Measurements from ENCODE around the gene OSBP2.

The OSBP2 gene

DNA sequence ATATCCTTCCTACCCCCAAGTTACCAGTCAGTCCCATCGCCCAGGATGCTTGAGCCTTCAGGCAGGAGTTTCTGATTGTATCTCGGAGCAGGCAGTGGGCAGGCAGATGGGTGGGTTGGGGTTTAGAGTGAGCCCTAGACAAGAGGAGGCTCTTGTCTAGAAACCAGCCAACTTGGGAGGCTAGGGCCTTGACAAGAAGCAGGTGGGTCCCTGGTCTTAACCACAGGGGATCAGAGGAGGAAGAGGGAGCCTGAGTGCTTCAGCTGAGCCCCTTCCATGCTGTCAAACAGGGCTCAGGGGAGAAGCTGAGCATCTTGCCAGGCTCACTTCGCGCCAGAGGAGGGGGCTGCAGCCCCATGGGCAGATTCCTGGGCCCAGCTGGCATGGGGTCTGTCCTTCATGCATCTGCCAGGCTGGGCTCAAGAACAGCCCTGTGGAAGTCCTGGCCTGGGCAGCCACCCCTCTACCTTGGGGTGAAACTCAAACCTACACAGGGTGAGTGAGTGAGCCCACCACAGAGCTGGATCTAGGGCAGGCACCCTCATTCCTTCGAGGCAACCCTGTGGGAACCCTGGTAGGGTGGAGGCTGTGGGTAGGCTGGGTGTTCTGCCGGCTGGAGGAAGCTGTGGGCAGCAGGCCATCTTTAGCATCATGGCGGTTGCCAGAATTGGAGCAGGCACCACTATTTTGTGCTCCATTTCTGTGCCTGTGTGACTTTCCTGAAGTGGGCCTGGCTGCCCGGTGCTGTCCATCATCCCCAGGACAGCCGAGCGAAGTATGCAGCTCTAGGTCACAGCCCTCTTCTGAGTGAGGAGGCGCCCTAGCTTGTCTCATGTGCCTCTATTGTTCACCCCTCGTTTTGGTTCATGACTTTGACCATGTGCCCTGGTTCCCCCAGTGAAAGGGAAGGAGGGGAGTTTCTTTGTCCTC lies 165.8 kb downstream of the OSBP2 start:
- TF ChIP-seq, protein P1, sequence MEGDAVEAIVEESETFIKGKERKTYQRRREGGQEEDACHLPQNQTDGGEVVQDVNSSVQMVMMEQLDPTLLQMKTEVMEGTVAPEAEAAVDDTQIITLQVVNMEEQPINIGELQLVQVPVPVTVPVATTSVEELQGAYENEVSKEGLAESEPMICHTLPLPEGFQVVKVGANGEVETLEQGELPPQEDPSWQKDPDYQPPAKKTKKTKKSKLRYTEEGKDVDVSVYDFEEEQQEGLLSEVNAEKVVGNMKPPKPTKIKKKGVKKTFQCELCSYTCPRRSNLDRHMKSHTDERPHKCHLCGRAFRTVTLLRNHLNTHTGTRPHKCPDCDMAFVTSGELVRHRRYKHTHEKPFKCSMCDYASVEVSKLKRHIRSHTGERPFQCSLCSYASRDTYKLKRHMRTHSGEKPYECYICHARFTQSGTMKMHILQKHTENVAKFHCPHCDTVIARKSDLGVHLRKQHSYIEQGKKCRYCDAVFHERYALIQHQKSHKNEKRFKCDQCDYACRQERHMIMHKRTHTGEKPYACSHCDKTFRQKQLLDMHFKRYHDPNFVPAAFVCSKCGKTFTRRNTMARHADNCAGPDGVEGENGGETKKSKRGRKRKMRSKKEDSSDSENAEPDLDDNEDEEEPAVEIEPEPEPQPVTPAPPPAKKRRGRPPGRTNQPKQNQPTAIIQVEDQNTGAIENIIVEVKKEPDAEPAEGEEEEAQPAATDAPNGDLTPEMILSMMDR (conservative IDR thresholded peaks at IDR 0.05) = no peak
- no peak overlapping the region for H3K27ac ChIP-seq

DNA sequence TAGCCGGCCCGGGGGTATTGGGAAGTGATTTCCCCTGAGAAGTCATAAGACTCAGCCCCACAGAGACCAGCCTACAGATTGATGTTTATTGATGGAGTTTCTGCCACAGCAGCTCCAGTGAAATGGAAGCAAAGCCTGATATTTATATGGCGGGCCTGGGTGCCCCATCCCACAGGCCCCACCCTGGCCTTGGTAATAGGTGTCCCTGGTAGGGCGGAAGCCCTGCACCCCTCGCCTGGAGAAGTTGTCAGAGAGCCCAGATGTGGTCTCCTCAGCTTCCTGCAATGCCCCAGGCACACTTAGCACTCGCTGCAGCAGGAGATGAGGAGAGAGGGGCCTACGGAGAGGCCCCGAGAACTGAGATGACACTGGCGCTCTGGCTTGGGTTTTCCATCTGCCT lies 166.5 kb downstream of the OSBP2 start:
- H3K27ac ChIP-seq = no peak overlapping the region
- TF ChIP-seq, protein P1 (conservative IDR thresholded peaks at IDR 0.05) = no peak

DNA sequence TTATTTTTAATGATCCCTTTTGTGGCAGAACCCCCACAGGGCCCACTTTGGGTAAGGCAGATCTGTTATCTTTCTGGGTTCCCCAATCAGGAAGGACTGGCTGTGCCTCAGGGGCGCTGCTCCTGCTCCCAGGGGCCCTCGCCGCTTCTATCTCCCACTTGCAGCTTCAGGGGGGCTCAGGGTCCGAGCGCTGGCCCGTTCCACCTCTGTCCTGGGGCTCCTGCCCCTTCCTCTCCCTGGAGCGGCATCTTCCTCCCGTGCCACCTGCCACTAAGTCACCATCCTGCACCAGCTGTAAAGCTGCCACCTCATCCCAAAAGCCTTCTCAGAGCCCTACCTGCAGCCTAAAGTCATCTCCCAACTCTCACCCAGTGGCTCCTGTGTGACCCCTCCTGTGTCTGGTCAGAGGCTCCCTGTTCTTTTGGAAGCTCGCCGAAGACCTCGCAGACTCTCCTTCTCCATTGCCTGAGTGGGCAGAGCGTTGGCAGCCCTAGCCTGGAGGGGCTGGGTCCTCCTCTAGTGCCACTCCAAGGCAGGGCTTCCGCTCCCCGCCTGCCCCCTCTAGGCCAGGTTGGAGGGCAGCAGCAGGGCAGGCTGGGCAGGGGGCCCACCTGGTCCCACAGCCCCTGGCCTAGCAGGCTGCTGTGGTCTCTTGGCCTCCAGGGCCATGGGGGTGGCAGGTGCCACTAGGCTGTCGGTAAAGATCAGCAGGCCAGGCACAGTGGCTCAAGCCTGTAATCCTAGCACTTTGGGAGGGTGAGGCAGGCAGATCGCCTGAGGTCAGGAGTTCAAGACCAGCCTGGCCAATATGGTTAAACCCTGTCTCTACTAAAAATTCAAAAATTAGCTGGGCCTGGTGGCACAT lies 167.2 kb downstream of the OSBP2 start:
- TF ChIP-seq, protein P1 (conservative IDR thresholded peaks at IDR 0.05) = no peak
- no peak overlapping the region for H3K27ac ChIP-seq

DNA sequence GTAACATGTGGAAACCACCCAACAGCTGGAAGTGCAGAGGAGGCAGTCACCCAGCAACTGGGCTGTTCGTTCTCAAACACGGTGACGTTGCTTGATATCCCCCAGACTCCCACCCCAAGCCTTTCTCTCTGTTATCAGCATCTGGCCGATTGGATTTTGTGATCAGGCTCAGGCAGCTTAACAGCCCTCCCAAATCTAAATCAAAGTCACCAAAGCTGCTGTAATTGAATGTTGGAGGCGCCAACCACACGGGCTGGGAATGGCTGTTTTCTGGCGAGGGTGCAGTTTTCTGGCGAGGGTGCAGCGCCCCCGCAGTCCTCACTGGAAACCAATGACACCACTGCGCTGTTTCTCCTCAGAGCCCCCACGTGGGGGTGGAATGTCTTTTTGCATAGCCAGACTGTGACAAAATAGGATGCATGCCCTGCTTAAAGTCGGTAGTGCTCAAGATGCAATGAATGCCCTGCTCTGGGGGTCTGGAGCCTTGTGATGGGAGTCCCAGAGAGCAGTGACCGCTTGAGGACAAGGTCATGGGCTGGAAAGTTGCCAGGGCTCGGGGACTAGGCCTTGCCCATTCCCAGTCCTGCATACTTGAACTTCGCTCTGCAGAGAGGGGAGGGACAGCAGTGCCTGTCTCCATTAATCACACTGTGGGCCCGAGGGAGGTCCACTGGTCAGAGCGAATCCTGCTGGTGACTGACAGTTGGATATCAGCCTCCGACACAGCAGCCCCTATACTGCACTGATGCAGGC lies 168.6 kb downstream of the OSBP2 start:
- TF ChIP-seq, protein P1 (conservative IDR thresholded peaks at IDR 0.05) = no peak
- H3K27ac ChIP-seq = no peak overlapping the region

DNA sequence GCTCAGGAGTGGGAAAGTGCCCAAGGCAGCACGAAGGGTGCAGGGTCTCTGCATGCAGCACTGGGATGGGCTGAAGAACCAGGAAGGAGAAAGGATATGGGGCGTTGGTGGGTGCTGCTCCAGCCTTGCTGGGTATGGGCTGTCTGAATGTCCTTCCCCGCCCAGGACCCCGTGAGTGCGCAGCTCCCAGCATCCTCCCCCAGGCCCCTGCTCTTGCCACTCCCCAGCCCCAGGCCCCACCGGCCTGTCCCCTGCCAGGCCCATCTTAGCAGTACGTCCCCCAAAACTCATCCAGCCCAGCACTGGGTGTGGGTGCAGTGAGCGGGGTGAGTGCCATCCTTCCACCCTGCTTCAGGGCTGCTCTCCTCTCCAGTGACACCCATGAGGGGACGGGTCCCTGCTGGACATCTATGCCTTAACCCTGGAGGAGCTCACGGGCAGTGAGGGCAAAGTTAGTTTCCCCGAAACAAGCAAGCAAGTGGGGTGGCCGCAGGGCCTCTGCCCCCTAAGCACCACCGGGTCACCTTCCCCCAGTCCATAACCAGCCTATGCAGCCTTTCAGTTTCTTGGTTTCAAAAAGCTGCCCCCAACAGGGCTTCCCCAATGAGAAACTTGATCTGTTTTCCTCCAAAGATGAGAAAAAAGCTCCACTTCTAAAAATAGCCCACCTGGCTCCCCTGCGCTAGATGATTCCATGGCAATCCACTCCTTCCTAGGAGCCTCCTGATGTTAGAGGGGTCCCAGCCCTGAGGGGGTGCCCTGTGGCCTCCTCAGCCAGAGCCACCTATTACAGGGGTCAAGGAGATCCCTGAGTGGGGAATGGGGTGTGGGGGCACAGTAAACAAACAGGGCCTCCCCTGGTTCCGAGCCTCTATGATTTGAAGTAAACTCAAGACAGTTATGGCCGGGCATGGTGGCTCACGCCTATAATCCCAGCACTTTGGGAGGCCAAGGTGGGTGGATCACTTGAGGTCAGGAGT lies 170.1 kb downstream of the OSBP2 start:
- TF ChIP-seq, protein P1 (conservative IDR thresholded peaks at IDR 0.05) = no peak

DNA sequence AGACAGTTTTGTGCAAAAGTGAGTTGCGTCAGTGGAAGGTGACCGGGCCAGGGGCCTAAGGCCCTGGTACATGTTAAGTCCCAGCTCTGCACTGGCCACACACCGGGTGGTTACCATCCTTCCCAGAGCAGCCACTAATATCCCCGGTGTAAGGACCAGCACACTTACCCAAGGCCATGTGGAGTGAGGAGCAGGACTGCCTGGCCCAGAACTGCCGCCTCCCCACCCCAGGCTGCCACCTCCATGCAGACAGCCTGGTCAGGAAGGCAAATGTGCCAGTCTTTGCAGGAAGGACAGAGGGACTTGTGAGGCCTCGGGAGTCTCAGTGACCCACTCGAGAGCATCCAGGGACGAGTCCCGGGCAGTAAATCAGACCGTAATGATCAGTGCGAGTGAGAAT lies 171.0 kb downstream of the OSBP2 start:
- no peak overlapping the region for H3K27ac ChIP-seq
- TF ChIP-seq, protein P1 (conservative IDR thresholded peaks at IDR 0.05) = no peak

More for the DNA sequence above, 170.1 kb downstream of the OSBP2 start:
- no peak overlapping the region for H3K27ac ChIP-seq

Data from VCaP (cell line).